ENCODE results near the gene TSPAN17.

TSPAN17 gene

DNA sequence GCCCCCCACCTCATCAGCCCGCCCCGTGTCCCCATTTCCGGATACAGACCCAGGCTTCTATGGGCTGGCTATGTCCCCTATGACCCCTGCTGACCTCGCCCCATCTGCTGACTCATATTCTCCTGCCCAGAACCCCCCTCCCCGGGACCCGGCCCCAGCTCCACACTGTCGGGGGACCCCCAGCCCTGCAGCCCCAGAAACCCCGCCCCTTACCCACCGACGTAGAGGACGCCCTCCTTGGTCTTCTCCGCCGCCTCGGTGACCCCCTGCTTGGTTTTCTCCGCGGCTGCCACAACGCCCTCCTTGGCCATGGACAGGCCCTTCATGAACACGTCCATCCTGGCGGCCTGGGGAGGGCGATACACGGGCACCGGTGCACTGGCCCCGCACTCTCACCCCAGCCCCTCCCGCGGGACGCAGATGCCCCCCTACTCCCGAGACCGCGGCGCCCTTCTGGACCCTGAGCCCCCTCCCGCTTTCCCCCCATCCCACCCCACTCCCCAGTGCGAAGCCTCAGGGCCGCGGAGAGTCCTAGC lies 17.9 kb upstream of the TSPAN17 start:
- TF ChIP-seq, protein P1, sequence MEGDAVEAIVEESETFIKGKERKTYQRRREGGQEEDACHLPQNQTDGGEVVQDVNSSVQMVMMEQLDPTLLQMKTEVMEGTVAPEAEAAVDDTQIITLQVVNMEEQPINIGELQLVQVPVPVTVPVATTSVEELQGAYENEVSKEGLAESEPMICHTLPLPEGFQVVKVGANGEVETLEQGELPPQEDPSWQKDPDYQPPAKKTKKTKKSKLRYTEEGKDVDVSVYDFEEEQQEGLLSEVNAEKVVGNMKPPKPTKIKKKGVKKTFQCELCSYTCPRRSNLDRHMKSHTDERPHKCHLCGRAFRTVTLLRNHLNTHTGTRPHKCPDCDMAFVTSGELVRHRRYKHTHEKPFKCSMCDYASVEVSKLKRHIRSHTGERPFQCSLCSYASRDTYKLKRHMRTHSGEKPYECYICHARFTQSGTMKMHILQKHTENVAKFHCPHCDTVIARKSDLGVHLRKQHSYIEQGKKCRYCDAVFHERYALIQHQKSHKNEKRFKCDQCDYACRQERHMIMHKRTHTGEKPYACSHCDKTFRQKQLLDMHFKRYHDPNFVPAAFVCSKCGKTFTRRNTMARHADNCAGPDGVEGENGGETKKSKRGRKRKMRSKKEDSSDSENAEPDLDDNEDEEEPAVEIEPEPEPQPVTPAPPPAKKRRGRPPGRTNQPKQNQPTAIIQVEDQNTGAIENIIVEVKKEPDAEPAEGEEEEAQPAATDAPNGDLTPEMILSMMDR (conservative IDR thresholded peaks at IDR 0.05): no peak
- TF ChIP-seq ZFX (IDR thresholded peaks at IDR 0.05): no peak
- H3K27ac ChIP-seq: no peak overlapping the region

DNA sequence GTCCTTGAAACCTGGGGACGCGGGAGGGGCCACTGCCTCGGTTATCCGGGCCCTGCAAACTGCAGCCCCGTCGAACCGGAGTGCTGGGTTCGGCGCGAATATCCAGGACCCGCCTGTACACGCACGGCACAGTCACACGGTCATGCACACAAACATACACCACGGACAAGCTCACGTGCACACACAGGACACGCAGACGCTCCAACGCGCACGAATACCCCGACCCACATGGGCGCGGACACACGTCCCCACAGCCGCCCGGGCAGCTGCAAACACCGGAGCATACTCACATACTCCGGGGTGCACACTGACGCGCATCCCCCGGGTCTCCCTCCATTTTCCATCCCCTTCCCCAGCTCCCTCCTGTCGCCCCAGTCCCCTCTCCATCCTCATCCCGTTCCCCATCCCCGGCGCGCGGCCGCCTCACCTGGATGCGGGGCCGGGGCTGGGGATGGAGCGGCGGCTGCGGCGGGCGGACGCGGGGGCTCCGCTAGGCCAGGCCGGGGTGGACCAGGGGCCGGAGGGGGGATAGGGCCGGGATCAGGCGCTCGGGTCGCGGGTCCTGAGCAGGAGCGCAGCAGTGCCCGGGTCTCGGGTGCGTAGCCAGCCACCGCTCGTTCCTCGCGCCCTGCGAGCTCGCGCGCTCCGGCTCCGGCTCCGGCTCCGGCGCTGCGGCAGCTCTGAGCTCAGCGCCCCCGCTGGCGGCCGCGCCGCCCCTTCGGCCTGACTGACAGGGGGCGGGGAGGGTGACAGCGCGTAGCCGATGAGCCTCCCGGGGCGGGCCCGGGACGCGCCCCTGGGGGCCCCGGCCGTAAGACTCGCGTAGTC lies 17.2 kb upstream of the TSPAN17 start, which contains the start of the genes EIF4E1B and SNCB:
Gene EIF4E1B (plus strand): TSS at position 823 of the 828 bp plus-strand sequence. CDS start 12,113 bp downstream, outside the sequence.
Gene SNCB (minus strand): TSS at position 682 of the 828 bp plus-strand sequence. CDS start 880 bp downstream, outside the sequence.
- no peak within 1 kb of the TSS for H3K27ac ChIP-seq
- TF ChIP-seq ZFX (IDR thresholded peaks at IDR 0.05): no peak
- TF ChIP-seq, protein P1 (conservative IDR thresholded peaks at IDR 0.05): no peak

DNA sequence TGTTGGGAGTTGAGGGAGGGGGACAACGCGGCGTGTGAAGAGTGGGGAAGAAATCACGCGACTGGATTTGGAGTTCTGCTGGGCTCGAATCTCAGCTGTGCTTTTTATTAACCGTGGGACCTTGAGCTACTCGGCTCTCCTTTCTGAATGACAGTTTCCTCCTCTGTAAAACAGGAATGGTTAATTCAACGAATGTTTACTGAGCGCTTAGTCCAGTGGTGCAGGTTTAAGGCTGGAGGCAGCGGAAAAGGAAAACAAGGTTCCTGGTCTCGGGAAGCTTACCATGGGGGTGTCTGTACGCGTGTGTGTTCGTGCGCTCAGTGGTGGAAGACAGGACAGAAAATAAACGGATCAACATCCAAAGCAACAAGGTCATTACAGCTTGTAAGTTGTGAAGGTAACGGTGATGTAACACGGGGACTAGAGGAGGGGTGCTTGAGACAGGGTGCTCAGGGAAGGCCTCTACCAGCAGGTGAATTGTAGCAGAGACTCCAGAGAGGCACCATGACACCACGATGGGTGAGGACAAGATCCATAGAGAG lies 16.5 kb upstream of the TSPAN17 start:
- no peak for TF ChIP-seq ZFX (IDR thresholded peaks at IDR 0.05)
- TF ChIP-seq, protein P1 (conservative IDR thresholded peaks at IDR 0.05): no peak
- H3K27ac ChIP-seq: no peak overlapping the region

DNA sequence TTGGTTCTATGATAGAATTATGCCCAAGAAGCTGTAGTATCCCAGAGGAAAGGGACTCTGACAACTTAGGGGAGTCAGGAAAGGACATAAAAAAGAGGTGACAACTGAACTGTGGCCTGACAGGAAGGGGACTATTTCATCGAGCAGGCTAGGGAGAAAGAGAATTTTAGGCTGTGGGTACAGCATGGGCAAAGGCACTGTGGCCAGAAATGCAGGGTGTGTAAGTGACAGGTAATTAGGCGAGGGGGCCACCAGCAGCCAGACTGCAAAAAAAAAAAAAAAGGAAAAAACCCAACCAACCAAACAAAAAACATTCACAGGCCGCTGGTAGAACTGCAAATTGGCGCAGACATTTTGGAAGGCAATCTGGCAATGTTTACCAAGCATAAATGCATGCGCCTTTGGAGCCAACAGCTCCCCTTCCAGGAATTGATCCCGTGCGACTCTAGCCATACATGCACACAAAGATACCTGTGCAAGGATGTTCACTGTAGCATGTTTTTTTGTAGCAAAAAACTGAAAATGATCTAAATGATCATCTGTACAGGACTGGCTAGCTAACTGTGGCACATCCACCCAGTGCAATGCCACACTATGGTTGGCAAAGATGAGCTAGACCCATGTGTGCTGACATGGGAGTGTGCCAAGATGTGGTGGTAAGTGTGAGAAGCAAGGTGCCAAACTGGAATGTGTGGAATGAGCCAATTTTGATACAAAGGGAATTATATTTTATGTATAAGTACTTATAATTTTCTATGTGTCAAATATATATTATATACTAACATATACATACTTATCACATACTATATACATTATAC lies 15.7 kb upstream of the TSPAN17 start:
- TF ChIP-seq ZFX (IDR thresholded peaks at IDR 0.05): no peak
- TF ChIP-seq, protein P1 (conservative IDR thresholded peaks at IDR 0.05): no peak

DNA sequence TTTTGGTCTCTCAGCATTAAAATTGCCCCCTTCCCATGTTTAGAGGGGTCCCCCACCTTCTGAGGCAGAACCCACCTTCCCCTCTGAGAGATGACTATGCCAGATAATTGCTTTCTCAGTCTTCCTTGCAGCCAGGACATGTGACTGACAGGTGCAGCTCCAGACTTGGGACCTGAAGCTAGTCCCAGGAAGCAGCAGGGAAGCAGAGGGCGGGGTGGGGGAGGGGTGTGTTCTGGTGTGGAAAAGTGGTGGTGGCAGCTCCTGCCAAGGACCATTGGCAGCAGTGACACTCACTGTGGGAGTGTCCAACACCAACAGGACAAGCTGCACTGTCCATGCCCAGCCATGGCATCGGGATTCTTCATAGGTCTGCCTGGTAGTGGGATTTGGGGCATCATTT lies 14.5 kb upstream of the TSPAN17 start:
- H3K27ac ChIP-seq: no peak overlapping the region

More for the DNA sequence above, 15.7 kb upstream of the TSPAN17 start:
- no peak overlapping the region for H3K27ac ChIP-seq

DNA sequence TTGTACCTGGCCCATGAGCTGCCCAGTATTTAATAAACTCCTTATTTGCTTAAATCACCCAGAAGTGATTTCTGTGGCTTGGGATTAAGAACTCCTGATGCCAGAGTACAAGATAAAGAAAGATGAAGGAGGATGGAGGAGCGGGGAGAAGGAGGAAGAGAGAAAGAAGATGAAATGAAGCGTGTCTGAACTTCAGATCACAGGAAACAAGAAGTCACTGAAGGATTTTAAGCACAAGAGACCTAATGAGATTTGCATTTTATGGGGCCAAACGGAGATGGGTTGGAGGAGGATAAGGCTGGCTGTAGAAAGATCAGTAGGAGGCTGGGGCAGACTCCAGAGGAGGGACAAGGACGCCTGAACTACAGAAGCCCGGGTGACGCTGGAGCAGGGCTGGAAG lies 13.7 kb upstream of the TSPAN17 start:
- TF ChIP-seq ZFX (IDR thresholded peaks at IDR 0.05): no peak
- TF ChIP-seq, protein P1 (conservative IDR thresholded peaks at IDR 0.05): no peak
- H3K27ac ChIP-seq: no peak overlapping the region

More for the DNA sequence above, 14.5 kb upstream of the TSPAN17 start:
- no peak for TF ChIP-seq ZFX (IDR thresholded peaks at IDR 0.05)
- TF ChIP-seq, protein P1 (conservative IDR thresholded peaks at IDR 0.05): no peak
